NCI-H1436 treated with DMSO at 0.1 percent for 48 hours (cell line): ENCODE results near the gene HAGHL.

Experiments used
- DNase-seq: peaks from one replicate; lab custom pipeline; 2025; lab: John Stamatoyannopoulos, UW

The HAGHL gene

DNA sequence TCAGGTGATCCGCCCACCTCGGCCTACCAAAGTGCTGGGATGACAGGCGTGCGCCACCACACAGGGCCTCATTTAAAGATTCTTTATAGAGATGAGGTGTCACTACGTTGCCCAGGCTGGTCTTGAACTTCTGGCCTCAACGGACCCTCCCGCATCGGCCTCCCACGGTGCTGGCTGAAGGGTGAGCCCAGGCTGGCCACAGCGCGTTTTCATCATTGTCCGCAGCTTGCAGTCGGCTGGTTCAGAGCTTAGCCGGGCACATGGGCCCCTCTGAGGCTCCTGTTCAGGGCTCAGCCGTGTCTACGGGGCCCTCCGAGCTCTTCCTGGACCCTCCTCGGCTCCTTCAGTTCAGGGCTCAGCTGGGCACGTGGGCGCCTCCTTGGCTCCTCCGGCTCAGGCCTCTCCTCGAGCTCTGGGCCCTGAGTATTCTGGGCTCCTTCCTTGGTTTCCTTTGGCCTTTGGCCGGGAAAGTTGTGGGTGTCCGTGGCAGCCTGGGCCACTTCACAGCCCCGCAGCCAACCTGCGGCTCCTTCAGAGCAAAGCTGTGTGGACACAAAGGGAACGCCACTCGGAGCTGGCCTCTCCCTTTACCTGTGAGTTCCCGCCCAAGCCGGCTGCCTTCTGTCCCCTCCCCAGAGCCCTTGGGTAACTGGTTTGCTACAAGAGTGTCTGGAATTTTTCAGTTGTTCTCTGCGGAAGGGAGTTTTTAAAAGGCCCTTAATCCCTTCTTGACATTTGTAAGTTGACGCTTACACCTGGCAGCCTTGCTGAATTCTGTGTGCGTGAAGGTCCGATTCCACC lies 32.4 kb downstream of the HAGHL start:
- no peak for DNase-seq

- DNase-seq: no peak
These were observed 33.2 kb downstream of the HAGHL start for GRCh38 chr16:760065-760464.

- DNase-seq: no peak
These were observed 33.8 kb downstream of the HAGHL start, which contains the start of gene MSLN for GRCh38 chr16:760545-761343. Gene MSLN (plus strand): TSS chr16:760734. CDS start chr16:762681, 1,947 bp downstream.

- DNase-seq: no peak
These were observed 35.0 kb downstream of the HAGHL start for GRCh38 chr16:761625-762513.

GRCh38 chr16:762595-763268 lies 35.8 kb downstream of the HAGHL start:
- DNase-seq: no peak

DNA sequence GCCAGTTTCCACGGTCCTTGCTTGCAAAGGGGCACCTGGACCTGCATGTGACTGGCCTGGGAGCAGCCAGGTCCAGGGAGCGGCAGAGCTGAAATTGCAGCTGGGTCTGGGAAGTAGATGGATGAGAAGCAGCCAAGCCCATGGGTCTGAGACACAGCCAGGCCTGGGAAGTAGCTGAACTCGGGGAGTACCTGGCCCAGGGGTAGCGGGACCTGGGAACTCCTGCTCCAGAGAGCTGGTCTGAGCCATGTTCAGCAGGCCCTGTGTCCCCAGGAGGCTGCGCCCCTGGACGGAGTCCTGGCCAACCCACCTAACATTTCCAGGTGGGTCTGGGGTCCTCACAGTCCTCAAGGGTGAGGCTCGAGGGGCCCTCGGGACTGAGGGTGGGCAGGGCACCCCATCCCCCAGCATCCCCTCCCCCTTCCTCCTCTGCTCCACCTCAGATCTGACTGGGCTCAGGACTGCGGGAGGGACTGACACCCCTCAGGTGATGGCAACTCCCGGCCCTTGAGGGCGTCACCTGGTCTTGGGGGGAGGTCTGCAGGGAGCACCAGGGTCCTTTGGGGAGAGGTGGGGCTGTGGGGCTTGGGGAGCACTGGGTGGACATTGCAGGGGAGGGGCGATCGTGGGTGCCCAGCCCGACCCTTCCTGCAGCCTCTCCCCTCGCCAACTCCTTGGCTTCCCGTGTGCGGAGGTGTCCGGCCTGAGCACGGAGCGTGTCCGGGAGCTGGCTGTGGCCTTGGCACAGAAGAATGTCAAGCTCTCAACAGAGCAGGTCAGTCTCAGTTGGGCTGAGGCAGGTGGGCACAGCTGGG lies 36.7 kb downstream of the HAGHL start:
- no peak for DNase-seq

DNA sequence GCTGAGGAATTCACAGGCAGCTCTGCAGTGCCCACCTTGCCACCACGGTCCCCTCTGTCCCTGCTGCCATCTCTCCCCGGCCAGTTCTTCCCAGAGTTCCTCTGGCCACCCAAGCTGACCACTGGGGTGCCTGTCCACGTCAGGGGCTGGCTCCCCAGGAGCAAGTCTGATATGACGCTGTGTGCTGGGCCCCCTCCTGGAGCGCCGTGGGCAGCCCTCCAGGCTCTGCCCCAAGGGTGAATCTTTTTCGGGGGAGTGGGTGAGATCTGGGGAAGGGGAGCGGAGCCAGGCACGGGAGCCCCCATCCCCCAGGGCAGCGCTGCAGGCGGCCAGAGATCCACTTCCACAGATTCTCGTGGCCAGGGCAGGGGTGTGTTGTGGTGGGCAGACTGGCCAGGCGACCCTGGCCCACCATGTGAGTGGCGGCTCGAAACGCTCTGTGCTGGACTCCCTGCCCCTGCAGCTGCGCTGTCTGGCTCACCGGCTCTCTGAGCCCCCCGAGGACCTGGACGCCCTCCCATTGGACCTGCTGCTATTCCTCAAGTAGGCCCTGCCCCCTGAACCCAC lies 37.4 kb downstream of the HAGHL start:
- DNase-seq: no peak

GRCh38 chr16:764848-765487 lies 38.1 kb downstream of the HAGHL start:
- DNase-seq: no peak

GRCh38 chr16:765488-765865 lies 38.6 kb downstream of the HAGHL start:
- no peak for DNase-seq

- DNase-seq: no peak
These were observed 39.3 kb downstream of the HAGHL start for GRCh38 chr16:766008-766819.

GRCh38 chr16:766820-767640 lies 40.1 kb downstream of the HAGHL start:
- DNase-seq: no peak

- no peak for DNase-seq
These were observed 40.9 kb downstream of the HAGHL start for GRCh38 chr16:767743-768235.

GRCh38 chr16:768428-768827 lies 41.5 kb downstream of the HAGHL start:
- no peak for DNase-seq

DNA sequence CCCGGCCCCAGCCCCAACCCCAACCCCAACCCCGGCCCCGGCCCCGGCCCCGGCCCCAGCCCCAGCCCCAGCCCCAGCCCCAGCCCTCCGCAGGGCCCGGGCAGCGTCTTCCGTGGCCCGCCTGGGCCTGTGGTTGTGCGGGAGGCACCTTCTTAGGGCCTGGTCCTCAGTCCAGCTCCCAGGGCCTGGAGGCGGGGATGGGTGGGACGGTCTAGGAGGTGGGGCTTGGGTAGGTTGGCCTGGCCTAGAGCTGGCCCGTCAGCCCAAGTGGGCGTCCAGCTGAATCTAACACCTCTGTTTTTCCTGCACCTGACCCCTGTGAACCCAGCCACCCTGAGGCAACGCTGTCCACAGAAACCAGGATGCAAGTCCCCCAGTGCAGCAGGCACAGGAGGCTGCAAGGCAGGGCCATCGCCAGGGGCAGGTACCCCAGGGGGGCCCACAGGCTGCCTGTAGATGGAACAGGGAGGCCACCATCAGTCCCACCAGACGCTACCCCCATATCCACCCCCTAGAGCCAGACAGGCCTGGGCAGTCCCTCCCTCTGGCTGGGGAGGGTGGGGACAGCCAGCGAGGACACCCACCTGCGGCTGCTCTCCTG lies 42.4 kb downstream of the HAGHL start:
- DNase-seq: no peak

DNA sequence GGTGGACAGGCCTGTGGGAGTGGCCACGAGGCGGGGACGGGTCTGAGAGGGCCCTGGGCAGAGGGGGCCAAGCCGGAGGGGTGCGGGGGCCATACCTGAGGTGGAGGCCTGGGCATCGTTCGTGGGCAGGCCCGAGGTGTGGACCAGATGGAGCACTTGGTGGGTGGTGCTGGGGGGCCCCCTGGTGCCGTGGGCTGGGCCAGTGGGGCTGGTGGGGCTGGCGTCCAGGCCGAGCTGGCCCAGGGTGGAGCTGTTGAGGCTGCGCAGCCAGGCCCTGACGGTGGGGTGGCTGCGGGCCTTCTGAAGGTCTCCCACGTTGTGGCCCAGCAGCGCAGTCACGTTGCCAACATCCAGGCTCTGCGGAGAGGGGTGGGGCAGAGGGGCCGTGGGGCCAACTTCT lies 43.0 kb downstream of the HAGHL start:
- no peak for DNase-seq

DNA sequence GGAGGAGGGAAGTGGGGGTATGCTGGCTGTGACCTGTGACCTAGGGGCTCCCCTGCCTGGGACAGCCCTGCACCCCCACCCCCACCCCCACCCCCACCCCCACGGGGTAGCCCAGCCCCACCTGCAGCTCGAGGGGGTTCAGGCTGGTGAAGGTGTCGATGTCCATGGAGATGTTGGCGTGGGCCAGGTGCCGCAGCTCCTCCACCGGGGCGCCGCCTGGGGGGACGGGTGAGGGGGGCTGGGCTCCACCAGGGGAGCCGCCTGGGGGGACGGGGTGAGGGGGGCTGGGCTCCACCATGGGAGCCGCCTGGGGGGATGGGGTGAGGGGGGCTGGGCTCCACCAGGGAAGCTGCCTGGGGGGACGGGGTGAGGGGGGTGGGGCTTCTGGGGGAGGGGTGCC lies 43.5 kb downstream of the HAGHL start:
- DNase-seq: no peak

GRCh38 chr16:772959-773358 lies 46.1 kb downstream of the HAGHL start:
- no peak for DNase-seq
